ENCODE data around the gene GALNT6. TPM values are rescaled to one million over a fixed set of nuclear protein-coding genes. Genes with fewer than 3 reads are reported as not detected.

GALNT6 gene
- total and polyA plus RNA-seq, 9 of the 15 experiments (the other 6 are each of a cell fraction or from before 2014, with no cell fraction given) = 1.5 to 8.6 (median 5.1) TPM

DNA sequence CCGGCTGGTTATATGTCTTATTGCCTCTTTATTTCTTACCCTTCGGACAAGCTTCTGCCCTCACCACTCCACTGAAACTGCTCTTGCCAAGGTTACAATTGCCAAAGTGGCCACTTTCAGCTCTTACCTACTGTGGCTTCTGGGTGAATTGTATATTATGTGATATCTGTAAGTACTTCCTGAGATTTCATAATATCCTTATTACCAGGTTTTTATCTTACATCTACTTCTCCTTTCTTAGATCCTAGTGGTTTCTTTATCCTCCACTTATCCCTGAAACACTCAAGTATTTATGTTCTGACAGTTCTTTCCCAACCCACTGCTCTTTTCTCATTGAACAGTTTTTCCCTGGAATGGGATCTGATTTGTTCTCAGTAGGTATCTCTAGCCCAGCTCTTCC is 55.3 kb downstream of the GALNT6 start (continued):
- TF ChIP-seq, protein P1, sequence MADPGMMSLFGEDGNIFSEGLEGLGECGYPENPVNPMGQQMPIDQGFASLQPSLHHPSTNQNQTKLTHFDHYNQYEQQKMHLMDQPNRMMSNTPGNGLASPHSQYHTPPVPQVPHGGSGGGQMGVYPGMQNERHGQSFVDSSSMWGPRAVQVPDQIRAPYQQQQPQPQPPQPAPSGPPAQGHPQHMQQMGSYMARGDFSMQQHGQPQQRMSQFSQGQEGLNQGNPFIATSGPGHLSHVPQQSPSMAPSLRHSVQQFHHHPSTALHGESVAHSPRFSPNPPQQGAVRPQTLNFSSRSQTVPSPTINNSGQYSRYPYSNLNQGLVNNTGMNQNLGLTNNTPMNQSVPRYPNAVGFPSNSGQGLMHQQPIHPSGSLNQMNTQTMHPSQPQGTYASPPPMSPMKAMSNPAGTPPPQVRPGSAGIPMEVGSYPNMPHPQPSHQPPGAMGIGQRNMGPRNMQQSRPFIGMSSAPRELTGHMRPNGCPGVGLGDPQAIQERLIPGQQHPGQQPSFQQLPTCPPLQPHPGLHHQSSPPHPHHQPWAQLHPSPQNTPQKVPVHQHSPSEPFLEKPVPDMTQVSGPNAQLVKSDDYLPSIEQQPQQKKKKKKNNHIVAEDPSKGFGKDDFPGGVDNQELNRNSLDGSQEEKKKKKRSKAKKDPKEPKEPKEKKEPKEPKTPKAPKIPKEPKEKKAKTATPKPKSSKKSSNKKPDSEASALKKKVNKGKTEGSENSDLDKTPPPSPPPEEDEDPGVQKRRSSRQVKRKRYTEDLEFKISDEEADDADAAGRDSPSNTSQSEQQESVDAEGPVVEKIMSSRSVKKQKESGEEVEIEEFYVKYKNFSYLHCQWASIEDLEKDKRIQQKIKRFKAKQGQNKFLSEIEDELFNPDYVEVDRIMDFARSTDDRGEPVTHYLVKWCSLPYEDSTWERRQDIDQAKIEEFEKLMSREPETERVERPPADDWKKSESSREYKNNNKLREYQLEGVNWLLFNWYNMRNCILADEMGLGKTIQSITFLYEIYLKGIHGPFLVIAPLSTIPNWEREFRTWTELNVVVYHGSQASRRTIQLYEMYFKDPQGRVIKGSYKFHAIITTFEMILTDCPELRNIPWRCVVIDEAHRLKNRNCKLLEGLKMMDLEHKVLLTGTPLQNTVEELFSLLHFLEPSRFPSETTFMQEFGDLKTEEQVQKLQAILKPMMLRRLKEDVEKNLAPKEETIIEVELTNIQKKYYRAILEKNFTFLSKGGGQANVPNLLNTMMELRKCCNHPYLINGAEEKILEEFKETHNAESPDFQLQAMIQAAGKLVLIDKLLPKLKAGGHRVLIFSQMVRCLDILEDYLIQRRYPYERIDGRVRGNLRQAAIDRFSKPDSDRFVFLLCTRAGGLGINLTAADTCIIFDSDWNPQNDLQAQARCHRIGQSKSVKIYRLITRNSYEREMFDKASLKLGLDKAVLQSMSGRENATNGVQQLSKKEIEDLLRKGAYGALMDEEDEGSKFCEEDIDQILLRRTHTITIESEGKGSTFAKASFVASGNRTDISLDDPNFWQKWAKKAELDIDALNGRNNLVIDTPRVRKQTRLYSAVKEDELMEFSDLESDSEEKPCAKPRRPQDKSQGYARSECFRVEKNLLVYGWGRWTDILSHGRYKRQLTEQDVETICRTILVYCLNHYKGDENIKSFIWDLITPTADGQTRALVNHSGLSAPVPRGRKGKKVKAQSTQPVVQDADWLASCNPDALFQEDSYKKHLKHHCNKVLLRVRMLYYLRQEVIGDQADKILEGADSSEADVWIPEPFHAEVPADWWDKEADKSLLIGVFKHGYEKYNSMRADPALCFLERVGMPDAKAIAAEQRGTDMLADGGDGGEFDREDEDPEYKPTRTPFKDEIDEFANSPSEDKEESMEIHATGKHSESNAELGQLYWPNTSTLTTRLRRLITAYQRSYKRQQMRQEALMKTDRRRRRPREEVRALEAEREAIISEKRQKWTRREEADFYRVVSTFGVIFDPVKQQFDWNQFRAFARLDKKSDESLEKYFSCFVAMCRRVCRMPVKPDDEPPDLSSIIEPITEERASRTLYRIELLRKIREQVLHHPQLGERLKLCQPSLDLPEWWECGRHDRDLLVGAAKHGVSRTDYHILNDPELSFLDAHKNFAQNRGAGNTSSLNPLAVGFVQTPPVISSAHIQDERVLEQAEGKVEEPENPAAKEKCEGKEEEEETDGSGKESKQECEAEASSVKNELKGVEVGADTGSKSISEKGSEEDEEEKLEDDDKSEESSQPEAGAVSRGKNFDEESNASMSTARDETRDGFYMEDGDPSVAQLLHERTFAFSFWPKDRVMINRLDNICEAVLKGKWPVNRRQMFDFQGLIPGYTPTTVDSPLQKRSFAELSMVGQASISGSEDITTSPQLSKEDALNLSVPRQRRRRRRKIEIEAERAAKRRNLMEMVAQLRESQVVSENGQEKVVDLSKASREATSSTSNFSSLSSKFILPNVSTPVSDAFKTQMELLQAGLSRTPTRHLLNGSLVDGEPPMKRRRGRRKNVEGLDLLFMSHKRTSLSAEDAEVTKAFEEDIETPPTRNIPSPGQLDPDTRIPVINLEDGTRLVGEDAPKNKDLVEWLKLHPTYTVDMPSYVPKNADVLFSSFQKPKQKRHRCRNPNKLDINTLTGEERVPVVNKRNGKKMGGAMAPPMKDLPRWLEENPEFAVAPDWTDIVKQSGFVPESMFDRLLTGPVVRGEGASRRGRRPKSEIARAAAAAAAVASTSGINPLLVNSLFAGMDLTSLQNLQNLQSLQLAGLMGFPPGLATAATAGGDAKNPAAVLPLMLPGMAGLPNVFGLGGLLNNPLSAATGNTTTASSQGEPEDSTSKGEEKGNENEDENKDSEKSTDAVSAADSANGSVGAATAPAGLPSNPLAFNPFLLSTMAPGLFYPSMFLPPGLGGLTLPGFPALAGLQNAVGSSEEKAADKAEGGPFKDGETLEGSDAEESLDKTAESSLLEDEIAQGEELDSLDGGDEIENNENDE (IDR thresholded peaks at IDR 0.05; ENCODE audit: low read depth, low read length) = no peak
- no peak for TF ChIP-seq KHSRP (IDR thresholded peaks at IDR 0.05)
- no peak for TF ChIP-seq MYNN (IDR thresholded peaks at IDR 0.05)
- no peak for TF ChIP-seq MYNN (CRISPR knock-in tag; IDR thresholded peaks at IDR 0.05)
- TF ChIP-seq ZNF77 (CRISPR knock-in tag; IDR thresholded peaks at IDR 0.05) = no peak
- TF ChIP-seq ZNF23 (CRISPR knock-in tag; IDR thresholded peaks at IDR 0.05) = no peak
- TF ChIP-seq RBM15 (IDR thresholded peaks at IDR 0.05; ENCODE audit: insufficient read depth, low read length) = no peak
